HepG2 (cell line): ENCODE results near the gene ZMYND8. TPM values are rescaled to one million over a fixed set of nuclear protein-coding genes. Genes with fewer than 3 reads are reported as not detected.

Experiments
- FOXC1 ChIP-seq: sonication (generic); formaldehyde crosslinking; IDR thresholded peaks from 2 replicates; pipeline ENCODE4 v1.8.0; 2022; ENCODE audit warnings: mild to moderate bottlenecking, missing genetic modification reagents, borderline replicate concordance
- MTA1 ChIP-seq: sonication (generic); formaldehyde crosslinking; IDR thresholded peaks from 2 replicates; pipeline ENCODE4 v1.4.0; 2020; ENCODE audit warnings: missing genetic modification reagents, mild to moderate bottlenecking, borderline replicate concordance
- PPARG ChIP-seq: conservative IDR thresholded peaks from 2 replicates; pipeline ENCODE4 v1.6.1; 2016; ENCODE audit warnings: missing biosample characterization, missing genetic modification reagents
- SAFB2 ChIP-seq: sonication (generic); formaldehyde crosslinking; IDR thresholded peaks from 2 replicates; pipeline ENCODE4 v1.5.1; 2020; ENCODE audit warnings: missing genetic modification reagents, low read depth, mild to moderate bottlenecking, borderline replicate concordance
- SIN3A ChIP-seq: IDR thresholded peaks from 2 replicates; pipeline ENCODE4 v1.6.1; 2011; ENCODE audit warnings: low read depth, mild to moderate bottlenecking, control low read depth, low read length, borderline replicate concordance
- TEAD2 ChIP-seq: sonication (generic); formaldehyde crosslinking; IDR thresholded peaks from 2 replicates; pipeline ENCODE4 v1.9.0; 2021; ENCODE audit warnings: missing genetic modification reagents
- THAP11 ChIP-seq: IDR thresholded peaks from 2 replicates; pipeline ENCODE4 v1.6.1; 2016; ENCODE audit warnings: missing biosample characterization, missing genetic modification reagents
- U2AF2 ChIP-seq: fragments of 200-400 bp; formaldehyde crosslinking; IDR thresholded peaks from 2 replicates; pipeline ENCODE4 v1.6.1; 2017; ENCODE audit warnings: low read depth, mild to moderate bottlenecking, low read length
- ZNF282 ChIP-seq: fragments of 450-650 bp; IDR thresholded peaks from 2 replicates; pipeline ENCODE4 v1.6.1; 2018; ENCODE audit not compliant: partially characterized antibody
- ZNF335 ChIP-seq: sonication (generic); formaldehyde crosslinking; IDR thresholded peaks from 2 replicates; pipeline ENCODE4 v1.4.0; 2020; ENCODE audit warnings: missing genetic modification reagents
- ZNF557 ChIP-seq: sonication (generic); formaldehyde crosslinking; IDR thresholded peaks from 2 replicates; pipeline ENCODE4 v1.4.0; 2020; ENCODE audit warnings: missing genetic modification reagents
- polyA plus RNA-seq, 8 experiments: library from polyadenylated mRNA; depleted of rRNA in 3 of 8; stranded (reverse) in 7 of 8; unstranded in 1 of 8; fragments of >200 nt; fragmentation: Illumina TruSeq in 4 of 8; extraction: Trizol in 4 of 8; gene quantifications; 2 replicates each; pipeline versions ENCODE4 v1.2.1 to v1.2.3, GENCODE V29; 2011 to 2016; ENCODE audit warnings: low read depth in 4 of 8, missing spikeins in 1 of 8, mixed read lengths in 1 of 8; ENCODE audit not compliant: insufficient read depth in 1 of 8
- total RNA-seq, 5 experiments: library from RNA; depleted of rRNA; stranded (reverse); fragments of >200 nt; fragmentation: Illumina TruSeq; extraction: Trizol; gene quantifications; 2 replicates each; pipeline ENCODE4 v1.2.3, GENCODE V29; 2016; ENCODE audit warnings: low read depth in 1 of 5
- TF ChIP-seq, protein P1 (sequence below): sonication (generic); formaldehyde crosslinking; IDR thresholded peaks from 2 replicates; pipeline ENCODE4 v1.5.0; 2020; ENCODE audit warnings: missing genetic modification reagents, mild to moderate bottlenecking, borderline replicate concordance
- TF ChIP-seq, protein P2 (sequence below): sonication (generic); formaldehyde crosslinking; IDR thresholded peaks from 2 replicates; pipeline ENCODE4 v1.5.1; 2020; ENCODE audit warnings: missing genetic modification reagents, mild to moderate bottlenecking, borderline replicate concordance
- TF ChIP-seq, protein P3 (sequence below): sonication (generic); formaldehyde crosslinking; IDR thresholded peaks from 2 replicates; pipeline ENCODE4 v1.4.0; 2020; ENCODE audit warnings: missing genetic modification reagents
- TF ChIP-seq, protein P4 (sequence below): sonication (generic); formaldehyde crosslinking; IDR thresholded peaks from 2 replicates; pipeline ENCODE4 v1.8.1; 2023; ENCODE audit warnings: mild to moderate bottlenecking, missing genetic modification reagents, borderline replicate concordance
- TF ChIP-seq, protein P5 (sequence below): sonication (generic); formaldehyde crosslinking; IDR thresholded peaks from 2 replicates; pipeline ENCODE4 v1.8.0; 2023; ENCODE audit warnings: mild to moderate bottlenecking, missing genetic modification reagents
- TF ChIP-seq, protein P6 (sequence below): sonication (generic); formaldehyde crosslinking; IDR thresholded peaks from 2 replicates; pipeline ENCODE4 v1.4.0; 2020; ENCODE audit warnings: missing genetic modification reagents, borderline replicate concordance
- TF ChIP-seq, protein P7 (sequence below): sonication (generic); formaldehyde crosslinking; IDR thresholded peaks from 2 replicates; pipeline ENCODE4 v1.4.0; 2020; ENCODE audit warnings: mild to moderate bottlenecking, missing genetic modification reagents

ZMYND8 gene
- total and polyA plus RNA-seq, 2 of the 13 experiments (the other 11 are each of a cell fraction or from before 2014, with no cell fraction given), result 53.9 to 84.7 TPM

DNA sequence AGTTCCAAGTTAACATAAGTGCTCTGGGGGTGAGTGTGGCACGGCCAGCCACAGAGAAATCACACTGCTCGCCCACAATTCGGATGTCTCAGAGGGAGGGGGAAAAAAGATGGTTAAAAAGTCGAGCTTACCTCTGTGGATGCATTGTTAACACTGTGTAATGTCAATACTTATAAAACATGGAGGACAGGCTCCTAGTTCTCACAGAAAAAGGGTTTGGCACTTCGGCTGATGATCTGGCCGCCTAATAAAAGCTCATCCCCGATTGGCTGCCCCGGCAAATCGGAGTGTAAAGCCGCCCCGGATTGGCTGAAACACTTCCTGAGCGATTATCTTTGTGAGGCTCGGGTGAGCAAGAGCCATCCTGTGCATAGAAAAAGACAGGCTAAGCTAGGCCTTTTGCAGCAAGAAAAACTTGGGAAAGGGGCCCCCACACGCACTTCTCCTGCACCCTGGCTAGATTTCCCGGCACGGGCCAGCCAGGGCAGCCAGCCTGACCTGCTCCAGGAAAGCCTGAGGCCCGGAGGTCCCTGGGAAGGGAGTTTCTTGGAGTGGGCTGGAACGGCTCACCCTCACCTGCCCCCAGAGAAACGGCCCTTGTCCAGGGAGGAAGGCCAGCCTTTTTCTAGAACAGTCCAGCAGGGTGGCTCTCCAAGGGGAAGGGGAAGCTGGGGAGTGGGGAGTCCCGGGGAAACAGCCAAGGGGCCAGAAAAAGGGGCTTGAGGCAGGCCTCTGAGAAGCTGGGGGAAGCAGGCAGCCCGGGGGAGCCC, at the start of gene ZMYND8 (continued):
- no peak for TF ChIP-seq ZNF335 (CRISPR knock-in tag)
- TF ChIP-seq, protein P1, sequence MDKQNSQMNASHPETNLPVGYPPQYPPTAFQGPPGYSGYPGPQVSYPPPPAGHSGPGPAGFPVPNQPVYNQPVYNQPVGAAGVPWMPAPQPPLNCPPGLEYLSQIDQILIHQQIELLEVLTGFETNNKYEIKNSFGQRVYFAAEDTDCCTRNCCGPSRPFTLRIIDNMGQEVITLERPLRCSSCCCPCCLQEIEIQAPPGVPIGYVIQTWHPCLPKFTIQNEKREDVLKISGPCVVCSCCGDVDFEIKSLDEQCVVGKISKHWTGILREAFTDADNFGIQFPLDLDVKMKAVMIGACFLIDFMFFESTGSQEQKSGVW (CRISPR knock-in tag), result no peak
- TF ChIP-seq ZNF557, result no peak
- TF ChIP-seq, protein P2, sequence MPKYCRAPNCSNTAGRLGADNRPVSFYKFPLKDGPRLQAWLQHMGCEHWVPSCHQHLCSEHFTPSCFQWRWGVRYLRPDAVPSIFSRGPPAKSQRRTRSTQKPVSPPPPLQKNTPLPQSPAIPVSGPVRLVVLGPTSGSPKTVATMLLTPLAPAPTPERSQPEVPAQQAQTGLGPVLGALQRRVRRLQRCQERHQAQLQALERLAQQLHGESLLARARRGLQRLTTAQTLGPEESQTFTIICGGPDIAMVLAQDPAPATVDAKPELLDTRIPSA (CRISPR knock-in tag), result no peak
- no peak for TF ChIP-seq PPARG
- TF ChIP-seq, protein P3, sequence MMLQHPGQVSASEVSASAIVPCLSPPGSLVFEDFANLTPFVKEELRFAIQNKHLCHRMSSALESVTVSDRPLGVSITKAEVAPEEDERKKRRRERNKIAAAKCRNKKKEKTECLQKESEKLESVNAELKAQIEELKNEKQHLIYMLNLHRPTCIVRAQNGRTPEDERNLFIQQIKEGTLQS (CRISPR knock-in tag), result no peak
- peak; percentile 56; the same call in 1 of the 2 replicates for TF ChIP-seq U2AF2
- TF ChIP-seq, protein P4, sequence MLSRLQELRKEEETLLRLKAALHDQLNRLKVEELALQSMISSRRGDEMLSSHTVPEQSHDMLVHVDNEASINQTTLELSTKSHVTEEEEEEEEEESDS, result no peak
- TF ChIP-seq, protein P5, sequence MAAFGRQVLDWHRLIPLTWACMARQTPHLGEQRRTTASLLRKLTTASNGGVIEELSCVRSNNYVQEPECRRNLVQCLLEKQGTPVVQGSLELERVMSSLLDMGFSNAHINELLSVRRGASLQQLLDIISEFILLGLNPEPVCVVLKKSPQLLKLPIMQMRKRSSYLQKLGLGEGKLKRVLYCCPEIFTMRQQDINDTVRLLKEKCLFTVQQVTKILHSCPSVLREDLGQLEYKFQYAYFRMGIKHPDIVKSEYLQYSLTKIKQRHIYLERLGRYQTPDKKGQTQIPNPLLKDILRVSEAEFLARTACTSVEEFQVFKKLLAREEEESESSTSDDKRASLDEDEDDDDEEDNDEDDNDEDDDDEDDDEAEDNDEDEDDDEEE (CRISPR knock-in tag), result no peak
- TF ChIP-seq FOXC1 (CRISPR knock-in tag), result no peak
- TF ChIP-seq ZNF282, result no peak
- TF ChIP-seq, protein P6, sequence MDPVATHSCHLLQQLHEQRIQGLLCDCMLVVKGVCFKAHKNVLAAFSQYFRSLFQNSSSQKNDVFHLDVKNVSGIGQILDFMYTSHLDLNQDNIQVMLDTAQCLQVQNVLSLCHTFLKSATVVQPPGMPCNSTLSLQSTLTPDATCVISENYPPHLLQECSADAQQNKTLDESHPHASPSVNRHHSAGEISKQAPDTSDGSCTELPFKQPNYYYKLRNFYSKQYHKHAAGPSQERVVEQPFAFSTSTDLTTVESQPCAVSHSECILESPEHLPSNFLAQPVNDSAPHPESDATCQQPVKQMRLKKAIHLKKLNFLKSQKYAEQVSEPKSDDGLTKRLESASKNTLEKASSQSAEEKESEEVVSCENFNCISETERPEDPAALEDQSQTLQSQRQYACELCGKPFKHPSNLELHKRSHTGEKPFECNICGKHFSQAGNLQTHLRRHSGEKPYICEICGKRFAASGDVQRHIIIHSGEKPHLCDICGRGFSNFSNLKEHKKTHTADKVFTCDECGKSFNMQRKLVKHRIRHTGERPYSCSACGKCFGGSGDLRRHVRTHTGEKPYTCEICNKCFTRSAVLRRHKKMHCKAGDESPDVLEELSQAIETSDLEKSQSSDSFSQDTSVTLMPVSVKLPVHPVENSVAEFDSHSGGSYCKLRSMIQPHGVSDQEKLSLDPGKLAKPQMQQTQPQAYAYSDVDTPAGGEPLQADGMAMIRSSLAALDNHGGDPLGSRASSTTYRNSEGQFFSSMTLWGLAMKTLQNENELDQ (CRISPR knock-in tag), result no peak; the same call in 1 of the 2 replicates
- TF ChIP-seq SIN3A, result 0 out of 2 replicates have a peak, but pooled peaks have one; percentile 43
- no peak for TF ChIP-seq TEAD2 (CRISPR knock-in tag)
- TF ChIP-seq, protein P7, sequence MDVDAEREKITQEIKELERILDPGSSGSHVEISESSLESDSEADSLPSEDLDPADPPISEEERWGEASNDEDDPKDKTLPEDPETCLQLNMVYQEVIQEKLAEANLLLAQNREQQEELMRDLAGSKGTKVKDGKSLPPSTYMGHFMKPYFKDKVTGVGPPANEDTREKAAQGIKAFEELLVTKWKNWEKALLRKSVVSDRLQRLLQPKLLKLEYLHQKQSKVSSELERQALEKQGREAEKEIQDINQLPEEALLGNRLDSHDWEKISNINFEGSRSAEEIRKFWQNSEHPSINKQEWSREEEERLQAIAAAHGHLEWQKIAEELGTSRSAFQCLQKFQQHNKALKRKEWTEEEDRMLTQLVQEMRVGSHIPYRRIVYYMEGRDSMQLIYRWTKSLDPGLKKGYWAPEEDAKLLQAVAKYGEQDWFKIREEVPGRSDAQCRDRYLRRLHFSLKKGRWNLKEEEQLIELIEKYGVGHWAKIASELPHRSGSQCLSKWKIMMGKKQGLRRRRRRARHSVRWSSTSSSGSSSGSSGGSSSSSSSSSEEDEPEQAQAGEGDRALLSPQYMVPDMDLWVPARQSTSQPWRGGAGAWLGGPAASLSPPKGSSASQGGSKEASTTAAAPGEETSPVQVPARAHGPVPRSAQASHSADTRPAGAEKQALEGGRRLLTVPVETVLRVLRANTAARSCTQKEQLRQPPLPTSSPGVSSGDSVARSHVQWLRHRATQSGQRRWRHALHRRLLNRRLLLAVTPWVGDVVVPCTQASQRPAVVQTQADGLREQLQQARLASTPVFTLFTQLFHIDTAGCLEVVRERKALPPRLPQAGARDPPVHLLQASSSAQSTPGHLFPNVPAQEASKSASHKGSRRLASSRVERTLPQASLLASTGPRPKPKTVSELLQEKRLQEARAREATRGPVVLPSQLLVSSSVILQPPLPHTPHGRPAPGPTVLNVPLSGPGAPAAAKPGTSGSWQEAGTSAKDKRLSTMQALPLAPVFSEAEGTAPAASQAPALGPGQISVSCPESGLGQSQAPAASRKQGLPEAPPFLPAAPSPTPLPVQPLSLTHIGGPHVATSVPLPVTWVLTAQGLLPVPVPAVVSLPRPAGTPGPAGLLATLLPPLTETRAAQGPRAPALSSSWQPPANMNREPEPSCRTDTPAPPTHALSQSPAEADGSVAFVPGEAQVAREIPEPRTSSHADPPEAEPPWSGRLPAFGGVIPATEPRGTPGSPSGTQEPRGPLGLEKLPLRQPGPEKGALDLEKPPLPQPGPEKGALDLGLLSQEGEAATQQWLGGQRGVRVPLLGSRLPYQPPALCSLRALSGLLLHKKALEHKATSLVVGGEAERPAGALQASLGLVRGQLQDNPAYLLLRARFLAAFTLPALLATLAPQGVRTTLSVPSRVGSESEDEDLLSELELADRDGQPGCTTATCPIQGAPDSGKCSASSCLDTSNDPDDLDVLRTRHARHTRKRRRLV (CRISPR knock-in tag), result peak; percentile 67; the same call in 1 of the 2 replicates
- 0 out of 2 replicates have a peak, but pooled peaks have one; percentile 1 for TF ChIP-seq MTA1
- no peak for TF ChIP-seq SAFB2 (CRISPR knock-in tag)
- peak; percentile 72 for TF ChIP-seq THAP11
